AML-193 (cell line): ENCODE results near the gene CDCA7L.
"Not testable (repeated sequence)": the region's sequence is repeated elsewhere in the genome, so short reads cannot be mapped to it uniquely, and the experiment has no call there.

Source experiments
- DNase-seq, 2 experiments: peaks; one replicate each; lab custom pipeline; 2025; lab: John Stamatoyannopoulos, UW

CDCA7L gene

GRCh38 chr7:21944616-21945453 lies 864 bp downstream of the CDCA7L start:
- DNase-seq, result no peak

- no peak for DNase-seq
Measured at GRCh38 chr7:21943436-21943835, 2.3 kb downstream of the CDCA7L start.

GRCh38 chr7:21942955-21943354 lies 2.7 kb downstream of the CDCA7L start:
- DNase-seq, result no peak

- peak; percentile 74 to 82 for DNase-seq
Measured at GRCh38 chr7:21941611-21942141, 4.0 kb downstream of the CDCA7L start.

GRCh38 chr7:21939858-21940372 lies 5.8 kb downstream of the CDCA7L start:
- no peak for DNase-seq

- DNase-seq, result no peak
Measured at GRCh38 chr7:21939136-21939857, 6.4 kb downstream of the CDCA7L start.

GRCh38 chr7:21938463-21938862 lies 7.2 kb downstream of the CDCA7L start:
- no peak for DNase-seq

GRCh38 chr7:21934808-21935207 lies 10.9 kb downstream of the CDCA7L start:
- peak; percentile 68 to 69 for DNase-seq

GRCh38 chr7:21933293-21933692 lies 12.4 kb downstream of the CDCA7L start:
- not testable (repeated sequence) for DNase-seq

- DNase-seq, result no peak
Measured at GRCh38 chr7:21927693-21928092, 18.0 kb downstream of the CDCA7L start.

GRCh38 chr7:21926448-21926847 lies 19.3 kb downstream of the CDCA7L start:
- DNase-seq, result no peak

GRCh38 chr7:21923658-21924057 lies 22.0 kb downstream of the CDCA7L start:
- no peak for DNase-seq

GRCh38 chr7:21922605-21923004 lies 23.1 kb downstream of the CDCA7L start:
- no peak for DNase-seq

- no peak for DNase-seq
Measured at GRCh38 chr7:21920936-21921335, 24.8 kb downstream of the CDCA7L start.

- DNase-seq, result no peak
Measured at GRCh38 chr7:21918216-21918615, 27.5 kb downstream of the CDCA7L start.

GRCh38 chr7:21916629-21917028 lies 29.1 kb downstream of the CDCA7L start:
- DNase-seq, result no peak

GRCh38 chr7:21916176-21916575 lies 29.5 kb downstream of the CDCA7L start:
- no peak for DNase-seq

- no peak for DNase-seq
Measured at GRCh38 chr7:21915140-21915539, 30.6 kb downstream of the CDCA7L start.

GRCh38 chr7:21914671-21915070 lies 31.0 kb downstream of the CDCA7L start:
- no peak for DNase-seq

GRCh38 chr7:21912931-21913780 lies 32.5 kb downstream of the CDCA7L start:
- no peak for DNase-seq

- DNase-seq, result no peak
Measured at GRCh38 chr7:21912305-21912704, 33.4 kb downstream of the CDCA7L start.

- no peak for DNase-seq
Measured at GRCh38 chr7:21911341-21911875, 34.3 kb downstream of the CDCA7L start.
